Retinal pigment epithelial cell (primary cell): ENCODE measurements around the gene CNTLN.
"Not testable (repeated sequence)": the region's sequence is repeated elsewhere in the genome, so short reads cannot be mapped to it uniquely, and the experiment has no call there.

Experiments
- DNase-seq: peaks from one replicate; pipeline ENCODE4 v3.0.0-alpha.2; 2010; ENCODE audit warnings: low read depth
- H3K4me3 ChIP-seq: 2 replicates; pipeline ENCODE4 v1.5.1; 2011; ENCODE audit warnings: mild to moderate bottlenecking, low read length, control low read depth, moderate library complexity
- TF ChIP-seq, protein P1 (sequence below): conservative IDR thresholded peaks from 2 replicates; pipeline ENCODE4 v1.5.1; 2011; ENCODE audit warnings: low read depth, low read length, control low read depth, inconsistent platforms

Gene CNTLN

DNA sequence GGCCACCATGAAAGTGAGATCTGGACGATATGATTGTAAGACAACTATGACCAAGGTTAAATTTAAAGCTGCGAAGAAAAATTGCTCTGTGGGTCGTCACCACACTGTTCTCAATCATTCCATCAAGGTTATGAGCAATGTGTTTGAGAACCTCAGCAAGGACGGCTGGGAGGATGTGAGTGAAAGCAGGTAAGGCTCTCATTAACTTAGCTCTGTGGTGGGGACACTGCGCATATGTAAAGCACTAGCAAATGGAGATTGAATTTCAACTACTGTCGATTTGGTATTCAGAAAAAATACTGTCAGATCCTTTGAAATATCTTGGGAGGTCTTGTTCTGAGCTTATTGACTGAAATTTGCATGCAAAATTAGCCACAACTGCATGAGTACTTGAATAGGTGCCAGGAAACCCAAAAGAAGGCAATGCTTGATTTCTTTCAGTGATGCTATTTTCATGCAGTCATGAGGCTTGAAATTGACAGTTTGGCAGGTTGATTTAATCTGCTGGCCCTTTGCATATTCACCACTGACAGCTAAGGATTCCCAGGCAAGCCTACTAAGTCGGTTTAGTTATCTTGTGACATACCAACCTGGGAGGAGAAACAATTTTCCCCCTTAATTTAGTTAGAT is 260.2 kb downstream of the CNTLN start:
- no peak for DNase-seq
- no peak overlapping the region for H3K4me3 ChIP-seq
- TF ChIP-seq, protein P1, sequence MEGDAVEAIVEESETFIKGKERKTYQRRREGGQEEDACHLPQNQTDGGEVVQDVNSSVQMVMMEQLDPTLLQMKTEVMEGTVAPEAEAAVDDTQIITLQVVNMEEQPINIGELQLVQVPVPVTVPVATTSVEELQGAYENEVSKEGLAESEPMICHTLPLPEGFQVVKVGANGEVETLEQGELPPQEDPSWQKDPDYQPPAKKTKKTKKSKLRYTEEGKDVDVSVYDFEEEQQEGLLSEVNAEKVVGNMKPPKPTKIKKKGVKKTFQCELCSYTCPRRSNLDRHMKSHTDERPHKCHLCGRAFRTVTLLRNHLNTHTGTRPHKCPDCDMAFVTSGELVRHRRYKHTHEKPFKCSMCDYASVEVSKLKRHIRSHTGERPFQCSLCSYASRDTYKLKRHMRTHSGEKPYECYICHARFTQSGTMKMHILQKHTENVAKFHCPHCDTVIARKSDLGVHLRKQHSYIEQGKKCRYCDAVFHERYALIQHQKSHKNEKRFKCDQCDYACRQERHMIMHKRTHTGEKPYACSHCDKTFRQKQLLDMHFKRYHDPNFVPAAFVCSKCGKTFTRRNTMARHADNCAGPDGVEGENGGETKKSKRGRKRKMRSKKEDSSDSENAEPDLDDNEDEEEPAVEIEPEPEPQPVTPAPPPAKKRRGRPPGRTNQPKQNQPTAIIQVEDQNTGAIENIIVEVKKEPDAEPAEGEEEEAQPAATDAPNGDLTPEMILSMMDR, result no peak

DNA sequence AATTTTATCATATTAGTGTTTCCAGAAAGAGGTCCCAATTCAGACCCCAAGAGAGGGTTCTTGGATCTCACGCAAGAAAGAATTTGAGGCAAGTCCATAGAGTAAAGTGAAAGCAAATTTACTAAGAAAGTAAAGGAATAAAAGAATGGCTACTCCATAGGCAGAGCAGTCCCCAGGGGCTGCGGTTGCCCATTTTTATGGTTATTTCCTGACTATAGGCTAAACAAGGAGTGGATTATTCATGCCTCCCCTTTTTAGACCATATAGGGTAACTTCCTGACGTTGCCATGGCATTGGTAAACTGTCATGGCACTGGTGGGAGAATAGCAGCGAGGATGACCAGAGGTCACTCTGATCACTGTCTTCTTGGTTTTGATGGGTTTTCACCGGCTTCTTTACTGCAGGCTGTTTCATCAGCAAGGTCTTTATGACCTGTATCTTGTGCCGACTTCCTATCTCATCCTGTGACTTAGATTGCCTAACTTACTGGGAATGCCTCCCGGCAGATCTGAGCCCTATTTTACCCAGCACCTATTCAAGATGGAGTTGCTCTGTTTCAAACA is 262.4 kb downstream of the CNTLN start:
- H3K4me3 ChIP-seq, DNase-seq: not testable (repeated sequence)

DNA sequence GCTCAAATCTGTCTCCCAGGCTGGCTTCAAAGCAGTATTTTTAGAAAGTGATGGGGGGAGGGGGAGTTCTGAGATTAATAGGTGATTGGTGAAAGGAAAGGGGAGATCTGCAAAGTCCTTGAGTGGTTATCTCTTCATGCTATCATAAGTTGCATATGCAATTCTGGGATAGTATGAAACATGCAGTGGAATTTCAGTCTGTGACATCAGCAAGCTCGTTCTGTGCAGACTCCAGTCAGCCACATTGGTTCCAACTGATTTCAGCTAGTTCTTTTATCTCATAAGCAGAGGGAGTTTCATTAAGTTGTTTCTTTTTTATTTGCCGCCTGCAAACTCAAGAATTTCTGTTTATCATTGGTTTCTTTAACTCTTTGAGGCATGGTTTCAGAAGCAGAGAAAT is 263.5 kb downstream of the CNTLN start:
- DNase-seq, result no peak
- TF ChIP-seq, protein P1, result no peak

DNA sequence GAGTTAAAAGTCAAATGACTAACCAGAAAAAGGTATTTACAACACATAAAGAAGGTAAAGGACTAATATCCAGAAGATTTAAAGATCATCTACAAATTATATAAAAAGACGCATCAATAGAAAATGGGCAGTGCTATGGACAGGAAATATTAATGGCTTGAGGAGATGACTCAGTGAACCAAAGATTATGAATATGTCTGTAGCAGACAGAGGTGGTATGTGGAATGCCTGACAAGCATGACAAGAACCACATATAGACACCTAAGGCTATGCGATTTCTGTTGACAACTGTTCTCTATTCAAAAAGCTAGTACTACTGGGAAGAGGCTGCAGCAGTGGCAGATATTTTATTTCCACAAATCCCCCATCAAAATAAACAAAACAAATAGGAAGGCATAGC is 267.0 kb downstream of the CNTLN start:
- H3K4me3 ChIP-seq, result no peak overlapping the region
- TF ChIP-seq, protein P1, result no peak
- no peak for DNase-seq

More for the DNA sequence above, 263.5 kb downstream of the CNTLN start:
- H3K4me3 ChIP-seq, result no peak overlapping the region

DNA sequence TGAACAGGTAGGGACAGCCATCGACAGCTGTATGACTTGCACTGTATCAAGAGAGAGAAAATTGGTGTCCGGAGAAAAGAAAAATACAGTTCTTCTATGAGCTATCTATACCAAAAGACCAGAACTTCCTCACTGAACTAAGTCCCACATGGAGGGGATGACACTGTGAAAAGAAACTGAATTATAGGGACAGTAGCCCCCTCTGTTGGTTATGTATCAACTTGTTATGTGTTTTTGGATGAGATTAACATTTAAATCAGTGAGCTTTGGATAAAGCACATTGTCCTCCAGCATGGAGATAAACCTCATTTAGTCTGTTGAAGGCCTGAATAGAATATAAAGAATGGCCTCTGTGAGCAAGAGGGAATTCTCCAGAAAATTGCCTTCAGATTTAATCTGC is 267.5 kb downstream of the CNTLN start:
- DNase-seq, result no peak
- TF ChIP-seq, protein P1, result peak; percentile 34
- no peak overlapping the region for H3K4me3 ChIP-seq

DNA sequence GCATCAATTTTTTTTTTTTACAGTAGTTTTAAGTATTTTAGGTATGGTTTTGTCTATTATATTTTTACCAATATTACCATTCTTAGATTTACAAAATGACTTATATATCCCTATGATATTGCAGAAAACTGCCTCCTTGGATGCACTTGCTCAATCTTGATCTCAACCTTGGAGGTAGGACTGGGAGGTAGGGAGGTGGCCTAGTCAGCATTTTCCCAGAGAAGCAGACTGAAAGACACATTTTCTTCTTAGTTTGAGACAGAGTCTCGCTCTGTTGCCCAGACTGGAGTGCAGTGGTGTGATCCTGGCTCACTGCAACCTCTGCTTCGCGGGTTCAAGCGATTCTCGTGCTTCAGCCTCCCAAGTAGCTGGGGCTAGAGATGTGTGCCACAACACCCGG is 268.7 kb downstream of the CNTLN start:
- DNase-seq, result no peak
- no peak overlapping the region for H3K4me3 ChIP-seq
- TF ChIP-seq, protein P1, result no peak

DNA sequence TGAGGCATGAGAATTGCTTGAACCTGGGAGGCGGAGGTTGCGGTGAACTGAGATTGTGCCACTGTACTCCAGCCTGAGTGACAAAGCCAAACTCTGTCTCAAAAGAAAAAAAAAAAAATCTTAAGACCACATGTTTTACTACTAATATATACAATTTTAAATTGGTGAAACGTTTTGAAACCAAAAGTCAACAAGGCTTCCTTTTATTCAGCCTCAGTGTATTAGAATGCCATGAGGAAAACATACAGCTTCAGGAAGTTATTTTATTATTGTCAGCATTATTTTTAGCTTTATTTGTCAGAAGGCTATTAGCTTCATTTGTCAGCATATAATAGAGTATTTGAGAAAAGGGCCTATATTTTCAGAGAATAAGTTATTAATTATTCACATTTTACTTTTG is 280.1 kb downstream of the CNTLN start:
- DNase-seq, result no peak
- H3K4me3 ChIP-seq, result no peak overlapping the region
- TF ChIP-seq, protein P1, result no peak
